A549 (cell line): Measurements from ENCODE around the gene FAM32A. TPM values are rescaled to one million over a fixed set of nuclear protein-coding genes. Genes with fewer than 3 reads are reported as not detected.

Source experiments
- ATAC-seq, 2 experiments: fragments of 200-7000 bp in 1 of 2; fragments of >200 bp in 1 of 2; cut with Nextera tagmentation in 1 of 2; cut with Tn5 transposase in 1 of 2; 3 replicates each; pipeline versions ENCODE4 v1.8.0 to v1.9.1; 2018 to 2020; ENCODE audit warnings: mild to moderate bottlenecking in 1 of 2, moderate library complexity in 1 of 2
- CTCF ChIA-PET: fragments of 300-600 bp; sonication (Branson Sonifier 250); formaldehyde crosslinking; extraction: SDS; loops from one replicate; lab custom pipeline; 2021; ENCODE audit warnings: antibody characterized with exemption, inconsistent platforms; lab: Yijun Ruan, JAX
- POLR2A ChIA-PET: fragments of 350-600 bp; formaldehyde crosslinking; extraction: SDS; loops from one replicate; lab custom pipeline; 2021; ENCODE audit warnings: antibody characterized with exemption, inconsistent platforms; lab: Yijun Ruan, JAX
- DNase-seq, 2 experiments: peaks; one replicate each; pipeline versions ENCODE4 v3.0.0 to v3.0.0-alpha.2; 2011 to 2016; ENCODE audit warnings: low read depth in 1 of 2, low spot score in 1 of 2
- FAIRE-seq: peaks from 2 replicates; lab custom pipeline; 2011; peaks lifted over from hg19 to GRCh38; lab: Jason Lieb, UNC
- H3K27ac ChIP-seq, 2 experiments: fragments of >200 bp; sonication (Bioruptor Twin); formaldehyde crosslinking; 3 replicates each; pipeline ENCODE4 v1.5.1; 2016 to 2017
- H3K4me1 ChIP-seq: fragments of >200 bp; sonication (Bioruptor Twin); formaldehyde crosslinking; 3 replicates; pipeline ENCODE4 v1.6.1; 2016
- H3K4me2 ChIP-seq: fragments of >200 bp; sonication (Bioruptor Twin); formaldehyde crosslinking; 3 replicates; pipeline ENCODE4 v1.6.1; 2016
- H3K4me3 ChIP-seq: fragments of >200 bp; sonication (Bioruptor Twin); formaldehyde crosslinking; 3 replicates; pipeline ENCODE4 v1.5.1; 2016
- H3K9me3 ChIP-seq: fragments of >200 bp; sonication (Bioruptor Twin); formaldehyde crosslinking; 3 replicates; pipeline ENCODE4 v1.6.1; 2016
- BCL3 ChIP-seq: fragments of >200 bp; sonication (Bioruptor Twin); formaldehyde crosslinking; IDR thresholded peaks from 3 replicates; pipeline ENCODE4 v1.6.1; 2016
- BHLHE40 ChIP-seq: IDR thresholded peaks from 2 replicates; pipeline ENCODE4 v1.6.1; 2012; ENCODE audit warnings: low read depth, low read length, inconsistent platforms
- CEBPB ChIP-seq, 2 experiments: fragments of >200 bp in 1 of 2; sonication (Bioruptor Twin) in 1 of 2; formaldehyde crosslinking in 1 of 2; IDR thresholded peaks; 2 replicates each; pipeline ENCODE4 v1.6.1; 2012 to 2016
- CHD2 ChIP-seq: fragments of 150-350 bp; IDR thresholded peaks from 2 replicates; pipeline ENCODE4 v1.6.1; 2014; ENCODE audit warnings: low read length; ENCODE audit not compliant: partially characterized antibody
- CHD4 ChIP-seq: fragments of 200-600 bp; sonication (generic); IDR thresholded peaks from 2 replicates; pipeline ENCODE4 v1.6.1; 2016; ENCODE audit warnings: antibody characterized with exemption, mild to moderate bottlenecking, borderline replicate concordance
- CTCF ChIP-seq: fragments of >200 bp; sonication (Bioruptor Twin); formaldehyde crosslinking; IDR thresholded peaks from 3 replicates; pipeline ENCODE4 v1.5.1; 2016
- ELK1 ChIP-seq: fragments of 150-350 bp; IDR thresholded peaks from 2 replicates; pipeline ENCODE4 v1.6.1; 2014; ENCODE audit warnings: low read depth, mild to moderate bottlenecking, low read length
- EP300 ChIP-seq, 2 experiments: fragments of >200 bp; sonication (Bioruptor Twin); formaldehyde crosslinking; IDR thresholded peaks; 2 replicates in 1 of 2; 3 replicates in 1 of 2; pipeline ENCODE4 v1.6.1; 2016 to 2017
- ESRRA ChIP-seq: fragments of 150-350 bp; IDR thresholded peaks from 2 replicates; pipeline ENCODE4 v1.6.1; 2014; ENCODE audit warnings: mild to moderate bottlenecking, low read length, borderline replicate concordance
- FOSB ChIP-seq: fragments of 250-450 bp; sonication (Bioruptor Pico); IDR thresholded peaks from 2 replicates; pipeline ENCODE4 v1.5.0; 2020; ENCODE audit warnings: mild to moderate bottlenecking, moderate library complexity
- FOSL2 ChIP-seq, 2 experiments: fragments of 450-650 bp in 1 of 2; fragments of >200 bp in 1 of 2; sonication (Bioruptor Twin) in 1 of 2; formaldehyde crosslinking; IDR thresholded peaks; 2 replicates each; pipeline versions ENCODE4 v1.5.0 to v1.6.1; 2016 to 2020; ENCODE audit warnings: mild to moderate bottlenecking in 1 of 2, moderate library complexity in 1 of 2
- FOXS1 ChIP-seq: fragments of 250-450 bp; sonication (Bioruptor Pico); IDR thresholded peaks from 2 replicates; pipeline ENCODE4 v1.5.0; 2020; ENCODE audit warnings: mild to moderate bottlenecking, moderate library complexity
- GATA3 ChIP-seq: IDR thresholded peaks from 2 replicates; pipeline ENCODE4 v1.6.1; 2012; ENCODE audit warnings: borderline replicate concordance
- HDAC2 ChIP-seq: fragments of 200-600 bp; sonication (generic); IDR thresholded peaks from 2 replicates; pipeline ENCODE4 v1.6.1; 2016
- HOXB13 ChIP-seq: fragments of 250-450 bp; sonication (Bioruptor Pico); IDR thresholded peaks from 2 replicates; pipeline ENCODE4 v1.5.0; 2020; ENCODE audit warnings: low read depth, mild to moderate bottlenecking, moderate library complexity
- KDM1A ChIP-seq: fragments of 200-600 bp; sonication (generic); IDR thresholded peaks from 2 replicates; pipeline ENCODE4 v1.6.1; 2016; ENCODE audit warnings: low read depth, mild to moderate bottlenecking
- KDM5A ChIP-seq: fragments of 200-600 bp; sonication (generic); IDR thresholded peaks from 2 replicates; pipeline ENCODE4 v1.6.1; 2016; ENCODE audit warnings: antibody characterized with exemption, mild to moderate bottlenecking
- MAX ChIP-seq: IDR thresholded peaks from 2 replicates; pipeline ENCODE4 v1.6.1; 2012
- MAZ ChIP-seq: fragments of 150-350 bp; IDR thresholded peaks from 2 replicates; pipeline ENCODE4 v1.6.1; 2014; ENCODE audit warnings: antibody characterized with exemption, low read depth, low read length, borderline replicate concordance
- MYC ChIP-seq: IDR thresholded peaks from 2 replicates; pipeline ENCODE4 v1.6.1; 2012; ENCODE audit warnings: mild to moderate bottlenecking, inconsistent platforms, low read length, improper control_type of control experiment, borderline replicate concordance
- NFE2L2 ChIP-seq: fragments of 150-350 bp; conservative IDR thresholded peaks from 2 replicates; pipeline ENCODE4 v1.6.1; 2014; ENCODE audit warnings: low read length
- NPAS2 ChIP-seq: fragments of 250-450 bp; sonication (Bioruptor Pico); IDR thresholded peaks from 2 replicates; pipeline ENCODE4 v1.8.0; 2022; ENCODE audit warnings: mild to moderate bottlenecking, moderate library complexity, borderline replicate concordance
- POLR2AphosphoS2 ChIP-seq: conservative IDR thresholded peaks from 2 replicates; pipeline ENCODE4 v1.6.1; 2012; ENCODE audit warnings: low read length, improper control_type of control experiment, inconsistent platforms
- RCOR1 ChIP-seq: fragments of 150-350 bp; IDR thresholded peaks from 2 replicates; pipeline ENCODE4 v1.6.1; 2014; ENCODE audit warnings: antibody characterized with exemption, low read length, low read depth
- SMC3 ChIP-seq: fragments of >200 bp; sonication (Bioruptor Twin); formaldehyde crosslinking; IDR thresholded peaks from 3 replicates; pipeline ENCODE4 v1.6.1; 2018; ENCODE audit warnings: inconsistent platforms
- ZC3H11A ChIP-seq: fragments of 450-650 bp; IDR thresholded peaks from 2 replicates; pipeline ENCODE4 v1.6.1; 2014; ENCODE audit warnings: antibody characterized with exemption, mild to moderate bottlenecking
- ZFP36 ChIP-seq: fragments of 450-650 bp; IDR thresholded peaks from 2 replicates; pipeline ENCODE4 v1.6.1; 2014; ENCODE audit warnings: borderline replicate concordance; ENCODE audit not compliant: partially characterized antibody
- ZSCAN20 ChIP-seq: fragments of 250-450 bp; sonication (Bioruptor Pico); IDR thresholded peaks from 2 replicates; pipeline ENCODE4 v1.8.0; 2022; ENCODE audit warnings: mild to moderate bottlenecking, moderate library complexity
- WGBS: methylation state at CpG from one replicate; pipeline ENCODE4 v1.1.6; 2017; ENCODE audit errors: missing lambda C conversion rate; 5-methylcytosine and 5-hydroxymethylcytosine counted together
- polyA plus RNA-seq, 4 experiments: library from polyadenylated mRNA; depleted of rRNA in 3 of 4; stranded (reverse); fragments of >200 nt; fragmentation: RNase III in 1 of 4; extraction: RNeasy Plus Mini Kit Qiagen cat#74134 plus additional on column Dnase treatment in 1 of 4; gene quantifications; 2 replicates in 3 of 4; 3 replicates in 1 of 4; pipeline ENCODE4 v1.2.3, GENCODE V29; 2011 to 2017

The FAM32A gene
- polyA plus RNA-seq, 2 of the 4 experiments (the other 2 are of a cell fraction) = 80.8 to 108 TPM

- Histone ChIP-seq H3K9me3 (peaks cover 22% of the 10 kb centered on the region), H3K4me2 (no peak overlapping the region), H3K27ac (no peak overlapping the region), H3K4me3 (no peak overlapping the region), H3K4me1 (no peaks in the 10 kb centered on the region)
- ATAC-seq (no peak), DNase-seq (no peak), FAIRE-seq (no peak)
- TF ChIP-seq ZFP36 (no peak), FOSB (CRISPR knock-in tag) (no peak), GATA3 (no peak), SMC3 (no peak), BHLHE40 (no peak), RCOR1 (no peak), NPAS2 (CRISPR knock-in tag) (no peak), MAZ (no peak), ESRRA (no peak), CEBPB (IDR thresholded peaks at IDR 0.05) (no peak), KDM5A (no peak), NFE2L2 (no peak)
- WGBS = 99% methylated on average over 10 of the region's 13 CpGs
- ChIA-PET CTCF (interaction anchor here (1.0 to 1.1 kb wide), 2 partner anchors 10 to 166 kb away, joined by 3 to 5 read pairs; no protein-coding TSS in a partner anchor), POLR2A (no interaction called here)
Observed at GRCh38 chr19:16216744-16217670, 31.8 kb downstream of the FAM32A start.

- no peak overlapping the region for H3K4me2 ChIP-seq
- POLR2A ChIA-PET = no interaction called here
- 96% methylated on average over 13 of the region's 16 CpGs for WGBS
- no peak for ATAC-seq
- TF ChIP-seq CTCF (no peak), KDM1A (no peak), MYC (no peak), EP300 (IDR thresholded peaks at IDR 0.05) (no peak), POLR2AphosphoS2 (no peak)
- FAIRE-seq = no peak
- H3K4me1 ChIP-seq = no peaks in the 10 kb centered on the region
- H3K9me3 ChIP-seq = peaks cover 22% of the 10 kb centered on the region
- no peak for DNase-seq
- H3K27ac ChIP-seq = no peak overlapping the region
- CTCF ChIA-PET = interaction anchor here (1.0 to 1.1 kb wide), 2 partner anchors 11 to 165 kb away, joined by 3 to 5 read pairs; no protein-coding TSS in a partner anchor
- H3K4me3 ChIP-seq = no peak overlapping the region
Observed at GRCh38 chr19:16217716-16218451, 32.7 kb downstream of the FAM32A start.

- no peaks in the 10 kb centered on the region for H3K4me1 ChIP-seq
- POLR2A ChIA-PET = no interaction called here
- H3K9me3 ChIP-seq = peaks cover 22% of the 10 kb centered on the region
- FAIRE-seq (no peak), ATAC-seq (no peak), DNase-seq (no peak)
- no peak overlapping the region for H3K27ac ChIP-seq
- no peak overlapping the region for H3K4me3 ChIP-seq
- CTCF ChIA-PET = no interaction called here
- H3K4me2 ChIP-seq = no peak overlapping the region
- 100% methylated on average over 2 of the region's 2 CpGs for WGBS
- no peak for TF ChIP-seq CHD2
- TF ChIP-seq ZSCAN20 (CRISPR knock-in tag) = no peak
- no peak for TF ChIP-seq HDAC2
- no peak for TF ChIP-seq ELK1
- no peak for TF ChIP-seq CHD4
- no peak for TF ChIP-seq MAX
- TF ChIP-seq FOSL2 (IDR thresholded peaks at IDR 0.05) = no peak
- no peak for TF ChIP-seq FOSL2 (CRISPR knock-in tag; IDR thresholded peaks at IDR 0.05)
- no peak for TF ChIP-seq ZC3H11A
- no peak for TF ChIP-seq HOXB13 (CRISPR knock-in tag)
- no peak for TF ChIP-seq MYC
- TF ChIP-seq BCL3 = no peak
- TF ChIP-seq ZFP36 = no peak
- TF ChIP-seq FOXS1 (CRISPR knock-in tag) = no peak
Observed at GRCh38 chr19:16218851-16219250, 33.6 kb downstream of the FAM32A start.
